ENCODE results near the gene ENPP7.

The ENPP7 gene

GRCh38 chr17:79783891-79784290 is 53.1 kb downstream of the ENPP7 start:
- Histone ChIP-seq H3K4me1 (ENCODE audit: control insufficient read depth, insufficient read depth, low read length) (peaks cover 26% of the 10 kb centered on the region), H3K9ac (ENCODE audit: low read length) (no peak overlapping the region), H3K27ac (ENCODE audit: low read depth, low read length) (no peak overlapping the region), H3K27me3 (ENCODE audit: control insufficient read depth, insufficient read depth, low read length) (peaks cover 24% of the 10 kb centered on the region), H3K9me3 (ENCODE audit: control insufficient read depth, insufficient read depth, low read depth, low read length) (no peaks in the 10 kb centered on the region), H3K36me3 (ENCODE audit: control insufficient read depth, insufficient read depth, low read length) (peaks cover 65% of the 10 kb centered on the region), H3K4me3 (ENCODE audit: low read depth, low read length) (no peak overlapping the region)

- H3K4me3 ChIP-seq (ENCODE audit: low read depth, low read length), result no peak overlapping the region
- peaks cover 29% of the 10 kb centered on the region for H3K27me3 ChIP-seq (ENCODE audit: control insufficient read depth, insufficient read depth, low read length)
- peaks cover 65% of the 10 kb centered on the region for H3K36me3 ChIP-seq (ENCODE audit: control insufficient read depth, insufficient read depth, low read length)
- H3K4me1 ChIP-seq (ENCODE audit: control insufficient read depth, insufficient read depth, low read length), result peaks cover 25% of the 10 kb centered on the region
- H3K27ac ChIP-seq (ENCODE audit: low read depth, low read length), result no peak overlapping the region
- no peaks in the 10 kb centered on the region for H3K9me3 ChIP-seq (ENCODE audit: control insufficient read depth, insufficient read depth, low read depth, low read length)
- H3K9ac ChIP-seq (ENCODE audit: low read length), result no peak overlapping the region
Observed at GRCh38 chr17:79784353-79785016, 53.7 kb downstream of the ENPP7 start.

- no peak overlapping the region for H3K9ac ChIP-seq (ENCODE audit: low read length)
- no peak overlapping the region for H3K4me3 ChIP-seq (ENCODE audit: low read depth, low read length)
- H3K27ac ChIP-seq (ENCODE audit: low read depth, low read length), result no peak overlapping the region
- H3K9me3 ChIP-seq (ENCODE audit: control insufficient read depth, insufficient read depth, low read depth, low read length), result no peaks in the 10 kb centered on the region
- H3K27me3 ChIP-seq (ENCODE audit: control insufficient read depth, insufficient read depth, low read length), result peaks cover 37% of the 10 kb centered on the region
- peaks cover 26% of the 10 kb centered on the region for H3K4me1 ChIP-seq (ENCODE audit: control insufficient read depth, insufficient read depth, low read length)
- peaks cover 58% of the 10 kb centered on the region for H3K36me3 ChIP-seq (ENCODE audit: control insufficient read depth, insufficient read depth, low read length)
Observed at GRCh38 chr17:79785017-79785899, 54.5 kb downstream of the ENPP7 start.

- H3K4me3 ChIP-seq (ENCODE audit: low read depth, low read length), result no peak overlapping the region
- no peaks in the 10 kb centered on the region for H3K9me3 ChIP-seq (ENCODE audit: control insufficient read depth, insufficient read depth, low read depth, low read length)
- H3K9ac ChIP-seq (ENCODE audit: low read length), result no peak overlapping the region
- peaks cover 46% of the 10 kb centered on the region for H3K27me3 ChIP-seq (ENCODE audit: control insufficient read depth, insufficient read depth, low read length)
- H3K4me1 ChIP-seq (ENCODE audit: control insufficient read depth, insufficient read depth, low read length), result peaks cover 33% of the 10 kb centered on the region
- H3K36me3 ChIP-seq (ENCODE audit: control insufficient read depth, insufficient read depth, low read length), result peaks cover 49% of the 10 kb centered on the region
- H3K27ac ChIP-seq (ENCODE audit: low read depth, low read length), result no peak overlapping the region
Observed at GRCh38 chr17:79785900-79786810, 55.4 kb downstream of the ENPP7 start.

GRCh38 chr17:79786930-79787643 is 56.3 kb downstream of the ENPP7 start:
- H3K27me3 ChIP-seq (ENCODE audit: control insufficient read depth, insufficient read depth, low read length), result peaks cover 55% of the 10 kb centered on the region
- no peak overlapping the region for H3K4me3 ChIP-seq (ENCODE audit: low read depth, low read length)
- no peaks in the 10 kb centered on the region for H3K9me3 ChIP-seq (ENCODE audit: control insufficient read depth, insufficient read depth, low read depth, low read length)
- peaks cover 39% of the 10 kb centered on the region for H3K36me3 ChIP-seq (ENCODE audit: control insufficient read depth, insufficient read depth, low read length)
- H3K27ac ChIP-seq (ENCODE audit: low read depth, low read length), result no peak overlapping the region
- no peak overlapping the region for H3K9ac ChIP-seq (ENCODE audit: low read length)
- peaks cover 33% of the 10 kb centered on the region for H3K4me1 ChIP-seq (ENCODE audit: control insufficient read depth, insufficient read depth, low read length)

GRCh38 chr17:79788455-79788854 is 57.7 kb downstream of the ENPP7 start:
- Histone ChIP-seq H3K36me3 (ENCODE audit: control insufficient read depth, insufficient read depth, low read length) (peaks cover 26% of the 10 kb centered on the region), H3K9me3 (ENCODE audit: control insufficient read depth, insufficient read depth, low read depth, low read length) (no peaks in the 10 kb centered on the region), H3K27ac (ENCODE audit: low read depth, low read length) (no peak overlapping the region), H3K27me3 (ENCODE audit: control insufficient read depth, insufficient read depth, low read length) (peaks cover 69% of the 10 kb centered on the region), H3K4me3 (ENCODE audit: low read depth, low read length) (no peak overlapping the region), H3K9ac (ENCODE audit: low read length) (no peak overlapping the region), H3K4me1 (ENCODE audit: control insufficient read depth, insufficient read depth, low read length) (peaks cover 39% of the 10 kb centered on the region)

GRCh38 chr17:79788989-79789942 is 58.5 kb downstream of the ENPP7 start:
- peaks cover 43% of the 10 kb centered on the region for H3K4me1 ChIP-seq (ENCODE audit: control insufficient read depth, insufficient read depth, low read length)
- H3K27ac ChIP-seq (ENCODE audit: low read depth, low read length), result no peak overlapping the region
- peak overlapping the region; percentile 35 for H3K9ac ChIP-seq (ENCODE audit: low read length)
- no peaks in the 10 kb centered on the region for H3K9me3 ChIP-seq (ENCODE audit: control insufficient read depth, insufficient read depth, low read depth, low read length)
- H3K27me3 ChIP-seq (ENCODE audit: control insufficient read depth, insufficient read depth, low read length), result peaks cover 77% of the 10 kb centered on the region
- peaks cover 18% of the 10 kb centered on the region for H3K36me3 ChIP-seq (ENCODE audit: control insufficient read depth, insufficient read depth, low read length)
- peak overlapping the region; percentile 64 for H3K4me3 ChIP-seq (ENCODE audit: low read depth, low read length)

- Histone ChIP-seq H3K9me3 (ENCODE audit: control insufficient read depth, insufficient read depth, low read depth, low read length) (no peaks in the 10 kb centered on the region), H3K4me1 (ENCODE audit: control insufficient read depth, insufficient read depth, low read length) (peaks cover 51% of the 10 kb centered on the region), H3K27ac (ENCODE audit: low read depth, low read length) (no peak overlapping the region), H3K9ac (ENCODE audit: low read length) (no peak overlapping the region), H3K36me3 (ENCODE audit: control insufficient read depth, insufficient read depth, low read length) (peaks cover 9% of the 10 kb centered on the region), H3K27me3 (ENCODE audit: control insufficient read depth, insufficient read depth, low read length) (peaks cover 86% of the 10 kb centered on the region), H3K4me3 (ENCODE audit: low read depth, low read length) (peak overlapping the region; percentile 64)
Observed at GRCh38 chr17:79789943-79790804, 59.4 kb downstream of the ENPP7 start.

Data from HUES6 (cell line).